HepG2 (cell line): ENCODE data around the gene SRC. TPM values are rescaled to one million over a fixed set of nuclear protein-coding genes. Genes with fewer than 3 reads are reported as not detected.
A peak's percentile ranks its signal among the peaks of the same experiment; 100 is the strongest.

Experiments used
- ATF3 ChIP-seq: sonication (generic); formaldehyde crosslinking; IDR thresholded peaks from 2 replicates; pipeline ENCODE4 v1.4.0; 2020; ENCODE audit warnings: missing genetic modification reagents
- FOSL2 ChIP-seq: sonication (generic); formaldehyde crosslinking; IDR thresholded peaks from 2 replicates; pipeline ENCODE4 v1.4.0; 2020; ENCODE audit warnings: missing genetic modification reagents
- FOXO1 ChIP-seq: sonication (generic); formaldehyde crosslinking; IDR thresholded peaks from 2 replicates; pipeline ENCODE4 v1.4.0; 2020; ENCODE audit warnings: missing genetic modification reagents
- HOXA7 ChIP-seq: sonication (generic); formaldehyde crosslinking; IDR thresholded peaks from 2 replicates; pipeline ENCODE4 v1.8.1; 2022; ENCODE audit warnings: mild to moderate bottlenecking, missing genetic modification reagents, moderate library complexity
- KDM1A ChIP-seq: IDR thresholded peaks from 2 replicates; pipeline ENCODE4 v1.6.1; 2016; ENCODE audit warnings: missing compliant biosample characterization
- NFKB2 ChIP-seq: sonication (generic); formaldehyde crosslinking; IDR thresholded peaks from 2 replicates; pipeline ENCODE4 v1.4.0; 2020; ENCODE audit warnings: missing genetic modification reagents, borderline replicate concordance
- NFRKB ChIP-seq: fragments of 450-650 bp; IDR thresholded peaks from 2 replicates; pipeline ENCODE4 v1.6.1; 2017
- REST ChIP-seq, 2 experiments: IDR thresholded peaks; 2 replicates each; pipeline ENCODE4 v1.6.1; 2011 to 2012; ENCODE audit warnings: low read length in 2 of 2, borderline replicate concordance in 1 of 2, low read depth in 1 of 2, mild to moderate bottlenecking in 1 of 2, moderate library complexity in 1 of 2
- REXO4 ChIP-seq: sonication (generic); formaldehyde crosslinking; IDR thresholded peaks from 2 replicates; pipeline ENCODE4 v1.8.0; 2022; ENCODE audit warnings: missing genetic modification reagents, mild to moderate bottlenecking, borderline replicate concordance
- SAFB2 ChIP-seq: sonication (generic); formaldehyde crosslinking; IDR thresholded peaks from 2 replicates; pipeline ENCODE4 v1.5.1; 2020; ENCODE audit warnings: missing genetic modification reagents, low read depth, mild to moderate bottlenecking, borderline replicate concordance
- SIX1 ChIP-seq: sonication (generic); formaldehyde crosslinking; IDR thresholded peaks from 2 replicates; pipeline ENCODE4 v1.4.0; 2020; ENCODE audit warnings: missing genetic modification reagents, borderline replicate concordance
- SNAI1 ChIP-seq: sonication (generic); formaldehyde crosslinking; IDR thresholded peaks from 2 replicates; pipeline ENCODE4 v1.5.0; 2020; ENCODE audit warnings: mild to moderate bottlenecking, missing genetic modification reagents, borderline replicate concordance
- TBP ChIP-seq: sonication (generic); formaldehyde crosslinking; IDR thresholded peaks from 2 replicates; pipeline ENCODE4 v1.5.0; 2020; ENCODE audit warnings: missing genetic modification reagents
- ZFP82 ChIP-seq: sonication (generic); formaldehyde crosslinking; IDR thresholded peaks from 2 replicates; pipeline ENCODE4 v1.5.1; 2020; ENCODE audit warnings: mild to moderate bottlenecking, missing genetic modification reagents, borderline replicate concordance
- ZNF260 ChIP-seq: sonication (generic); formaldehyde crosslinking; IDR thresholded peaks from 2 replicates; pipeline ENCODE4 v1.4.0; 2020; ENCODE audit warnings: missing genetic modification reagents, low read depth, mild to moderate bottlenecking, borderline replicate concordance
- ZNF333 ChIP-seq: sonication (generic); formaldehyde crosslinking; IDR thresholded peaks from 2 replicates; pipeline ENCODE4 v1.4.0; 2020; ENCODE audit warnings: mild to moderate bottlenecking, missing genetic modification reagents, borderline replicate concordance
- ZNF547 ChIP-seq: sonication (generic); formaldehyde crosslinking; IDR thresholded peaks from 2 replicates; pipeline ENCODE4 v1.5.1; 2020; ENCODE audit warnings: mild to moderate bottlenecking, missing genetic modification reagents
- ZNF549 ChIP-seq: sonication (generic); formaldehyde crosslinking; IDR thresholded peaks from 2 replicates; pipeline ENCODE4 v1.5.0; 2020; ENCODE audit warnings: missing genetic modification reagents
- ZNF572 ChIP-seq: sonication (generic); formaldehyde crosslinking; IDR thresholded peaks from 2 replicates; pipeline ENCODE4 v1.5.1; 2020; ENCODE audit warnings: mild to moderate bottlenecking, missing genetic modification reagents
- ZNF574 ChIP-seq: sonication (generic); formaldehyde crosslinking; IDR thresholded peaks from 2 replicates; pipeline ENCODE4 v1.4.0; 2020; ENCODE audit warnings: missing genetic modification reagents
- ZNF577 ChIP-seq: sonication (generic); formaldehyde crosslinking; IDR thresholded peaks from 2 replicates; pipeline ENCODE4 v1.4.0; 2020; ENCODE audit warnings: mild to moderate bottlenecking, low read depth, missing genetic modification reagents, borderline replicate concordance
- ZNF580 ChIP-seq: IDR thresholded peaks from 2 replicates; pipeline ENCODE4 v1.6.1; 2016; ENCODE audit warnings: low read depth, borderline replicate concordance
- ZNF883 ChIP-seq: sonication (generic); formaldehyde crosslinking; IDR thresholded peaks from 2 replicates; pipeline ENCODE4 v1.5.1; 2020; ENCODE audit warnings: mild to moderate bottlenecking, missing genetic modification reagents; ENCODE audit errors: not compliant biosample characterization
- polyA plus RNA-seq, 8 experiments: library from polyadenylated mRNA; depleted of rRNA in 3 of 8; stranded (reverse) in 7 of 8; unstranded in 1 of 8; fragments of >200 nt; fragmentation: Illumina TruSeq in 4 of 8; extraction: Trizol in 4 of 8; gene quantifications; 2 replicates each; pipeline versions ENCODE4 v1.2.1 to v1.2.3, GENCODE V29; 2011 to 2016; ENCODE audit warnings: low read depth in 4 of 8, missing spikeins in 1 of 8, mixed read lengths in 1 of 8; ENCODE audit not compliant: insufficient read depth in 1 of 8
- total RNA-seq, 5 experiments: library from RNA; depleted of rRNA; stranded (reverse); fragments of >200 nt; fragmentation: Illumina TruSeq; extraction: Trizol; gene quantifications; 2 replicates each; pipeline ENCODE4 v1.2.3, GENCODE V29; 2016; ENCODE audit warnings: low read depth in 1 of 5

The SRC gene
- total and polyA plus RNA-seq, 2 of the 13 experiments (the other 11 are each of a cell fraction or from before 2014, with no cell fraction given) = 54.7 to 192 TPM

- TF ChIP-seq ZNF572 (CRISPR knock-in tag) (no peak), NFKB2 (no peak), ZNF547 (CRISPR knock-in tag) (no peak), REXO4 (CRISPR knock-in tag) (0 out of 2 replicates have a peak, but pooled peaks have one; percentile 33), NFRKB (no peak), ZNF577 (CRISPR knock-in tag) (no peak), ZNF574 (no peak; the same call in 1 of the 2 replicates), ZNF260 (CRISPR knock-in tag) (no peak), TBP (CRISPR knock-in tag) (no peak), REST (IDR thresholded peaks at IDR 0.05; ENCODE audit: borderline replicate concordance in 1 of 2, low read depth in 1 of 2, low read length in 2 of 2) (no peak), SIX1 (CRISPR knock-in tag) (no peak), ZNF333 (CRISPR knock-in tag) (no peak), SAFB2 (CRISPR knock-in tag) (no peak), ZNF883 (CRISPR knock-in tag) (no peak), FOXO1 (peak; percentile 66), FOSL2 (CRISPR knock-in tag) (peak; percentile 65), ZFP82 (no peak), KDM1A (CRISPR knock-in tag) (no peak), ZNF549 (CRISPR knock-in tag) (no peak), SNAI1 (CRISPR knock-in tag) (no peak), ZNF580 (0 out of 2 replicates have a peak, but pooled peaks have one; percentile 29), ATF3 (CRISPR knock-in tag) (no peak), HOXA7 (CRISPR knock-in tag) (no peak)
Measured at GRCh38 chr20:37343212-37343993, 2.5 kb upstream of the SRC start (continued).
